Esophagus muscularis mucosa (tissue), 3 donors: ENCODE measurements around the gene TANGO6.

Source experiments
- CTCF ChIP-seq, 3 experiments: fragments of 200-600 bp in 2 of 3; fragments of 450-650 bp in 1 of 3; sonication (generic) in 2 of 3; IDR thresholded peaks; one replicate each; pipeline ENCODE4 v1.5.1; 2017 to 2019; ENCODE audit warnings: antibody characterized with exemption in 3 of 3, mild to moderate bottlenecking in 2 of 3, moderate library complexity in 1 of 3
- POLR2A ChIP-seq: fragments of 450-650 bp; IDR thresholded peaks from one replicate; pipeline ENCODE4 v1.6.1; 2017; ENCODE audit warnings: antibody characterized with exemption, moderate library complexity, mild to moderate bottlenecking, low read depth
- POLR2AphosphoS5 ChIP-seq, 2 donors: sonication (generic); formaldehyde crosslinking; IDR thresholded peaks; one replicate each; pipeline ENCODE4 v1.6.1; 2017; ENCODE audit warnings: antibody characterized with exemption in 2 of 2

GRCh38 chr16:68969338-68969737 lies 126.0 kb downstream of the TANGO6 start:
- TF ChIP-seq CTCF (IDR thresholded peaks at IDR 0.05) (no peak), POLR2A (no peak), POLR2AphosphoS5 (IDR thresholded peaks at IDR 0.05) (no peak)
